ENCODE measurements around the gene ZNF346.
A peak's percentile ranks its signal among the peaks of the same experiment; 100 is the strongest.

ZNF346 gene

GRCh38 chr5:177095088-177095669 is 72.7 kb downstream of the ZNF346 start:
- DNase-seq: no peak

GRCh38 chr5:177096162-177097015 is 73.9 kb downstream of the ZNF346 start:
- no peak for DNase-seq

- no peak for DNase-seq
These were observed 74.8 kb downstream of the ZNF346 start for GRCh38 chr5:177097016-177097985.

GRCh38 chr5:177098120-177098469 is 75.6 kb downstream of the ZNF346 start:
- no peak for DNase-seq

GRCh38 chr5:177098470-177099141 is 76.1 kb downstream of the ZNF346 start:
- DNase-seq: no peak

GRCh38 chr5:177099422-177100093 is 77.1 kb downstream of the ZNF346 start:
- no peak for DNase-seq

- no peak for DNase-seq
These were observed 78.2 kb downstream of the ZNF346 start for GRCh38 chr5:177100714-177101121.

- DNase-seq: no peak
These were observed 81.2 kb downstream of the ZNF346 start for GRCh38 chr5:177103523-177104253.

GRCh38 chr5:177105691-177106476 is 83.4 kb downstream of the ZNF346 start:
- no peak for DNase-seq

GRCh38 chr5:177107159-177107558 is 84.7 kb downstream of the ZNF346 start:
- no peak for DNase-seq

- no peak for DNase-seq
These were observed 87.3 kb downstream of the ZNF346 start for GRCh38 chr5:177109810-177110209.

GRCh38 chr5:177111720-177112394 is 89.4 kb downstream of the ZNF346 start:
- DNase-seq: peak; percentile 86

- DNase-seq: no peak
These were observed 90.2 kb downstream of the ZNF346 start for GRCh38 chr5:177112589-177113220.

- peak; percentile 93 for DNase-seq
These were observed 91.3 kb downstream of the ZNF346 start for GRCh38 chr5:177113566-177114424.

- peak; percentile 91 for DNase-seq
These were observed 94.3 kb downstream of the ZNF346 start for GRCh38 chr5:177116631-177117373.

- no peak for DNase-seq
These were observed 95.0 kb downstream of the ZNF346 start for GRCh38 chr5:177117441-177118045.

GRCh38 chr5:177122566-177122965 is 100.1 kb downstream of the ZNF346 start:
- no peak for DNase-seq

Measured in activated CD8-positive, alpha-beta memory T cell treated with anti-CD3 and anti-CD28 coated beads for 24 hours (primary cell).